ENCODE measurements around the gene MTF2.
"Not testable (repeated sequence)": the region's sequence is repeated elsewhere in the genome, so short reads cannot be mapped to it uniquely, and the experiment has no call there.

MTF2 gene

GRCh38 chr1:93148001-93148400 lies 68.9 kb downstream of the MTF2 start:
- DNase-seq, result no peak

GRCh38 chr1:93150729-93151128 lies 71.6 kb downstream of the MTF2 start:
- no peak for DNase-seq

DNA sequence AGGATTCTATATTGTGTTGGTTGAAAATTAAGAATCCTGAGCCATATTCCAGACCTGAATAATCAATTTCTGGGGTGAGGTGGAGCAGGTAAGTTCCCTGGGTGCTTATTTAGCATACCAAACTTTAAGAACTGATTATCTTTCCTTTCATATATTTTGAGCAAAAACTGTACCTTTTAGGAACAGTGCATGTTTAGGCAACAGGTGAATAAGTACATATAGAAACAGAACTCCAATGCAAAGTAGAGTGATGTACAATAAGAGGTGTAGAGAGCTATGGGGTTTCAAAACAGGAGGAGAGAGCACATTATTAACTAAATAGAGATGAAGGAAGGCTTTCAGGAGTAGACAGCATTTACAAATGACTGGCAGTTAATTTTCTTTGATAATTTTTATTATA lies 72.4 kb downstream of the MTF2 start:
- no peak for DNase-seq

GRCh38 chr1:93152835-93153234 lies 73.8 kb downstream of the MTF2 start:
- DNase-seq, result no peak

DNA sequence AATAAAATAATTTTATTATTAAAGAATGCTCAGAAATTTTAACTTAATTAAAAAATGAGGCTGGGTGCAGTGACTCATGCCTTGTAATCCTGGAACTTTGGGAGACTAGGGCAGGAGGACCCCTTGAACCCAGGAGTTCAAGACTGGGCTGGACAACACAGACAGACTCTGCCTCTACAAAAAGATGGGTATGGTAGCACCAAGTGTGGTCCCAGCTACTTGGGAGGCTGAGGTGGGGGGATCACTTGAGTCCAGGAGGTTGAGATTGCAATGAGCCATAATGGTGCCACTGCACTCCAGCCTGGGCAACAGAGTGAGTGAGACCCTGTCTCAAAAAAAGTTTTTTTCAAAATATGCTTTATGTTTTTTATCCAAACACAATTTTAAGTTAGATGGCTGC lies 75.8 kb downstream of the MTF2 start:
- DNase-seq, result no peak

DNA sequence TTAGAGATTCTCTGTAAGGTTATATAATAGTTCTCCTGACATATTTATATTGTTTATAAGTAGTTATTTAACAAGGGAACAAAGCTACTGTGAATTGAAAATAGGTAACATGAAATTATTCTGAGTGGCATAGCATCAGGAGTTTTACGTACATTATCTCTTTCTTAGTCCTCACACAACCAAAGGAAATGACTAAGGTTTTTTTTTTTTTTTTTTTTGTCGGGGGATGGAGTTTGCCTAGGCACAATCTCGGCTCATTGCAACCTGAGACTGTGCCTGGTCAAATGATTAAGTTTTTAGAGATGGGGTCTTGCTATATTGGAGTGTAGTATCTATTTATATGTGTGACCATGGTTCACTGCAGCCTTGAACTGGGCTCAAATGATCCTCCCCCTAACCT lies 76.3 kb downstream of the MTF2 start:
- DNase-seq, result no peak

DNA sequence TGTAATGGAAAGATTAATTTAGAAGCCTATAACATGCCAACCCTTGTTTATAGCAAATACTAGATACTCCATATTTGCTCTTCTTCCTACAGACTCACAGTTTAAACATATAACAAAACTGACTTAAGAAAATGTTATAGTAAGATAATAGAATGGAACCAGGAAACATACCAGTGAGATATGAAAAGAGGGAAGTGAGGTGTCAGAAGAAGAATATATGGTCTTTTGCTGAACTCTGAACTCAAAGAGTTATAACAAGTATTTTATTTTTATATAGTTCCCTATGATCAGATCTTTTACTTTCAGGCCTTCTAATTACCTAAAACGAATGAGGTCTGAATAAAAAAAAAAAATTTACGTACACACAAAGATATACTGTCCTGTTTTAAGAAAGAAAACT lies 80.3 kb downstream of the MTF2 start:
- DNase-seq, result no peak

GRCh38 chr1:93163314-93163713 lies 84.2 kb downstream of the MTF2 start:
- not testable (repeated sequence) for DNase-seq

GRCh38 chr1:93164816-93165215 lies 85.7 kb downstream of the MTF2 start:
- no peak for DNase-seq

GRCh38 chr1:93165895-93166294 lies 86.8 kb downstream of the MTF2 start:
- DNase-seq, result not testable (repeated sequence)

- DNase-seq, result no peak
Measured at GRCh38 chr1:93167006-93167405, 87.9 kb downstream of the MTF2 start.

DNA sequence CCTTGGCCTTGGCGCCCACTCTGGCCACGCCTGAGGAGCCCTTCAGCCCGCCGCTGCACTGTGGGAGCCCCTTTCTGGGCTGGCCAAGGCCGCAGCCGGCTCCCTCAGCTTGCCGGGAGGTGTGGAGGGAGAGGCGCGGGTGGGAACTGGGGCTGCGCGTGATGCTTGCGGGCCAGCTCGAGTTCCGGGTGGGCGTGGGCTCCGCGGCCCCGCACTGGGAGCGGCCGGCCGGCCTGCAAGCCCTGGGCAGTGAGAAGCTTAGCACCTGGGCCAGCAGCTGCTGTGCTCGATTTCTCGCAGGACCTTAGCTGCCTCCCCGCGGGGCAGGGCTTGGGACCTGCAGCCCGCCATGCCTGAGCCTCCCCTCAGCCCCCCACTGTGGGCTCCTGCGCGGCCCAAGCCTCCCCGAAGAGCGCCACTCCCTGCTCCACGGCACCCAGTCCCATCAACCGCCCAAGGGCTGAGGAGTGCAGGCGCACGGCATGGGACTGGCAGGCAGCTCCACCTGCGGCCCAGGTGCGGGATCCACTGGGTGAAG lies 91.1 kb downstream of the MTF2 start:
- not testable (repeated sequence) for DNase-seq

DNA sequence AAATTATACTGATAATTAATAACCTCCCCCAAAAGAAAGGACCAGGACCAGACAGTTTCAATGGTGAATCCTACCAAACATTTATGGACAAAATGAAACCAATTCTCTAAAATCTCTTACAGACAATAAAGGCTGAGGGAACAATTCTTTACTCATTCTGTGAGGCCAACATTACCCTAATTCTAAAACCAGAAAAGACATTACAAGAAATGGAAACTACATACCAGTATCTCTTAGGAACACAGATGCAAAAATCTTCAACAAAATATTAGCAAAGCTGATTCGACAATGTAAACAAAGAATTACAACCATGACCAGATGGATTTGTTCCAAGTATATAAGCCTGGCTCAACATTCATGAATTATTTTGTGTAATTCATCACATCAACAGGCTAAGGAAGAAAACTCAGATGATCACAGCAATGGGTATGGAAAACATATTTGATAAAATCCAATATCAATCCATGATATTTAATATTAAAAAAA lies 92.5 kb downstream of the MTF2 start:
- DNase-seq, result no peak

GRCh38 chr1:93172778-93173177 lies 93.7 kb downstream of the MTF2 start:
- DNase-seq, result no peak

DNA sequence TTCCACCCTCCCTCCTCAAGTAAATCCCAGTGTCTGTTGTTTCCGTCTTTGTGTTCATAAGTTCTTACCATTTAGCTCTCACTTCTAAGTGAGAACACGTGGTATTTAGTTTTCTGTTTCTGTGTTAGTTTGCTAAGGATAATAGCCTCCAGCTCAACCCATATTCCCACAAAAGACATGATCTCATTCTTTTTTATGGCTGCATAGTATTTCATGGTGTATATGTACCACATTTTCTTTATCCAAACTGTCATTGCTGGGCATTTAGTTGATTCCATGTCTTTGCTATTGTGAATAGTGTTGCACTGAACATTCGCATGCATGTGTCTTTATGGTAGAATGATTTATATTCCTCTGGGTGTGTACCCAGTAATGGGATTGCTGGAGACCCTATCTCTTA lies 95.6 kb downstream of the MTF2 start:
- not testable (repeated sequence) for DNase-seq

DNA sequence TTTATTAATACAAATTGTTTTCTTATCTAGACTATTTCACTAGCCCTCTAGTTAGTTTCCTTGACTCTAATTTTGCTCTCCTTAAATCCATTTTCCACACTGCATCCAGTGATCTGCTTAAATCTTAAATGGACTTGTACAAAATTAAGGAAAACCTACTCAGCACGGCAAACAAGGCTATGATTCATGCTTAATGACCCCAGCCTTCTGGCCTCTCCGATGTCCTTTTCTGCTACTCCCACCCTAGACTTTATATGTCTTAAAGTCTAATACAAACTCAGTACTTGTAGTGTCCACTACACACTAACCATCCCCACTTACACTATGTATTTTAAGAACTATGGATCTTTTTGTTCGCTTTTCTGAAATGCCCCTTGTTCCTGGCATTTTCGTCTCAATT lies 98.9 kb downstream of the MTF2 start:
- no peak for DNase-seq

DNA sequence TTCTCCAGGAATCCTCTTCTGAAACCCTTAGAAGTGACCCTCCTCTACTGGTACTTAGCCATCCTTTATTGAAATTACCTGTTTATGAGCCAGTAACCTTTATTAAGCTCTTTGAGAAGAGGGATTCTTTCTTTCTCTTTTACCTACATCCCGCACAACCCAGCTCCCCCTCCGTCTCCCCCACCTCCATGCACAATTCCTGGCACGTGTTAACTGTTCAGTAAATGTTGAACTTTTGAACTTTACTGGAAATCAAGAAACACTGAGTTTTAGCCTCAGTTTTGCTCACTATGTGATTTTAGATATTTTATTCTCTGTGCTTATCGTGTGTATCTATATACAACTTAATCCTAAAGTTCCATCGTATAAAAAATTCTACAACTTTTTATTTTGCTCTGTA lies 99.3 kb downstream of the MTF2 start:
- DNase-seq, result no peak

DNA sequence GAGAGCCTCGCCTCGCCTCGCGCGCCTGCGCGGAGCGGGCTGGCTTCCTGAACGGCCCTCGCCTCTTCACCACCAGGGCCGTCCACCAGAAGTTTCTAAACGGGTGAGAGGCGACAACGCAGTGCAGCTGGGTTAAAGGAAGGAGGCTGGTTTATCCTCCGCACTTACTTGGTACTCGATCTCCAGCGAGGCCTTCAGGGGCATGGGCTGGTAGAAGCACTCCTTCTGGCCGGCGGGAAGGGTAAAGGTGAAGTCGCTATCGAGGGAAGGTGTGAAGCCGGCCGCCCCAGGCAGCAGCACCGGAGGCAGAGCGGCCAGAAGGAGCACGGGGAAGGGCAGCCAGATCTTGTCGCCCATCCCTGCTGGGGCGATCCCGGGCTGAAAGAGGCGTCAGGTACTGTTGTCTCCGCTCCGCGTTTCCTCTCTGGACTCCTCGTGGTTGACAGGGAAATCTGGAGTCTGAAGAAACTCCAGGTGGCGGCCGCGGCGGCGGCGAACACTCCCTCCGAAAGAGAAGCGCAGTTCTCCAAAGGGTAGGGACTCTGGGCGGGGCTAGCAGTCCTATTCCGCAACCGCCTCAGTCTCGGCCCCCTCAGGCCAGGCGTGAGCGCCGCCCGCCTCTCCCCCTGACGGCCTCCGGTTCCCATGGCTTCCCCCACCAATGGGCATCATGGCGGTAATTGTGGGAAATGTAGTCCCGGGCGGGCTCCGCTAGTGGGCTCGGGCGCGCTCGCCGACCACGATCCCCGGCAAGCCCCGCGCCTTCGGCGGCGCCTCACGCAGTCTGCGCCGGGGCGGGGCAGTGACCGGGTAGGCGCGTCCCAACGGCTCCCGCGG lies 101.0 kb downstream of the MTF2 start, which contains the start of gene TMED5:
TMED5 (minus strand) TSS at position 528 of the 837 bp plus-strand sequence; CDS start at position 357, 171 bp downstream.
- peak; percentile 90 for DNase-seq

DNA sequence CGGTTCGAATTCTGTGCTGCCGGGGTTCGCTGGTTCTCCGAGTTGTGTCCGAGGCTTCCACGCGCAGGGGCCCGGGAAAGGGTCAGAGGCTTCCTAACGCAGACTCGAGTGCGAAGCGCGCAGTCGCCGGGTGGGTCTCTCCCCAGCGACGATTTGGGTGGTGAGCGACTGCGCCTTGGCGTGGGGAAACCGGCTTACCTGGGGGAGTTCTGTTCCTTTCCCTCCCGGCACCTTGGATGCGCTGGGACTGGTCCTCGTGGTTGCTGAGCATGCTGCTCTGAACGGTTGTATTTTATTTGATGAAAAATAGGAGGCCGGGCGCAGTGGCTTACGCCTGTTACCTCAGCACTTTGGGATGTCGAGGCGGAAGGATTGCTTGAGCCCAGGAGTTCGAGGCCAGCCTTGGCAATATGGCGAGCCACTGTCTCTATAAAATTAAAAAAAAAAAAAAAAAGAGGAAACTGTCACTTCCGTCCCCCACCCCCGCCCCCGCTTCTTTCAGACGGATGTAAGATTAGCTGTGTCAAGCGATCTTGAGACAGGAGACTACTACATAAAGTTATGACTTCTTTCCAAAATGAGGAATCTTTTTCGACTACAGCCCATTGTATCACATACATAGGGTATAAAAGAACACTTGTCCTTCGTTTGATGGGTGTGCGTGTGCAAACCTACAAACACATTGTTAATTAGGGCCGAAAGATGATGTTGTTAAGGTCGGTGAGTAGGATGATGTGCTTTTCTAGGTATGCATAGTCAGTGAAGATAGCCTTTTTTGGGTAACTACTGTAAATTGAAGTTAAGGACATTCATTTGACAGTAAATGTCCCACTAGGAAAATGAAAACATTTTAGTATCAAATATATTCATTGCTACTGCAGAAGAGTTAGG lies 101.9 kb downstream of the MTF2 start, which contains the start of gene CCDC18:
CCDC18 (plus strand) TSS at position 2 of the 891 bp plus-strand sequence. CDS start 2,638 bp downstream, outside the sequence.
- no peak for DNase-seq

- DNase-seq, result no peak
Measured at GRCh38 chr1:93186667-93187066, 107.6 kb downstream of the MTF2 start.

All from activated CD4-positive, CD25-positive, alpha-beta regulatory T cell treated with anti-CD3 and anti-CD28 coated beads, Interleukin-2, amount 50 U/mL, for 72 hours (primary cell).